Effector CD8-positive, alpha-beta T cell (primary cell): Measurements from ENCODE around the gene SRGAP1.
"Not testable (repeated sequence)": the region's sequence is repeated elsewhere in the genome, so short reads cannot be mapped to it uniquely, and the experiment has no call there.

Experiments used
- DNase-seq: peaks from one replicate; lab custom pipeline; 2025; lab: John Stamatoyannopoulos, UW

Gene SRGAP1

GRCh38 chr12:64007853-64008252 is 163.4 kb downstream of the SRGAP1 start:
- DNase-seq, result no peak

DNA sequence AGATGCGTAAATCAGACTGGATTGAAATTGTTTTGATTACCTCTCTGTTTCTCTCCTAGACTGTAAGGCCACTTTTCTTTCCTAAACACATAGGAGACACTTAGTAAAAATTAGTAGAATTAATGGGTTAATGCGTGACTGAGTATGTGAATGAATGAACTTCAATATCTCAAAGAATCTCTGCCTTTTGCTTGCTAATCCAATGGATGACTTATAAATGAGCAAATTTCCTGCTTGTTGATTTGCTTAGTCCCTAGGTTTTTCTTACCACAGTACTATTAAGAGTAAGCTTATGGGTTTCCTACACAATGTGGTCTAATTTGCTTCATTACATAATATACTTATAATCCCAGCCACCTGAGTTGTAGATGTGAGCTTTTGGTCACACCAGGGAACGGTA is 164.1 kb downstream of the SRGAP1 start:
- no peak for DNase-seq

GRCh38 chr12:64009321-64010068 is 165.0 kb downstream of the SRGAP1 start:
- DNase-seq, result no peak

- DNase-seq, result no peak
Observed at GRCh38 chr12:64010069-64010686, 165.7 kb downstream of the SRGAP1 start.

GRCh38 chr12:64016521-64016920 is 172.0 kb downstream of the SRGAP1 start:
- DNase-seq, result no peak

- DNase-seq, result not testable (repeated sequence)
Observed at GRCh38 chr12:64018116-64018515, 173.6 kb downstream of the SRGAP1 start.

GRCh38 chr12:64018524-64018923 is 174.0 kb downstream of the SRGAP1 start:
- DNase-seq, result no peak

DNA sequence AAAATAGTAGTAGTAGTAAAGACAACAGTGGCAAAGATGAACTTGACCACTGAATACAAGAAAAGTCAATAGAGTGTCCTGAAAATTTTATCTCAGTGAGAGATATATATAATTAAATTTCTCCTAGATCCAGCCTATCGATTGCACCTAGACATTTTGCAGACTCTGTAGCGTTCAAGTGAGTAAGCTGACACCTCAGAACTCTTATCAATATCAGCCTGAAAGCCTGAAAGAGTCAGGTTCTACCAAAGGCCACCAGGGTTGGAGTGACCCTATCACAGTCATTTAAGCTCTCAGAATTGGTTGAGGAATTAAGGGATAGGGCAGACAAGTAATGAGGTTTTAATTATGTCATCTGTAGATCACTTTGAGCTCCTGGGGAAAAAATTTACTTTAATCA is 174.6 kb downstream of the SRGAP1 start:
- no peak for DNase-seq

GRCh38 chr12:64019654-64020053 is 175.2 kb downstream of the SRGAP1 start:
- no peak for DNase-seq

DNA sequence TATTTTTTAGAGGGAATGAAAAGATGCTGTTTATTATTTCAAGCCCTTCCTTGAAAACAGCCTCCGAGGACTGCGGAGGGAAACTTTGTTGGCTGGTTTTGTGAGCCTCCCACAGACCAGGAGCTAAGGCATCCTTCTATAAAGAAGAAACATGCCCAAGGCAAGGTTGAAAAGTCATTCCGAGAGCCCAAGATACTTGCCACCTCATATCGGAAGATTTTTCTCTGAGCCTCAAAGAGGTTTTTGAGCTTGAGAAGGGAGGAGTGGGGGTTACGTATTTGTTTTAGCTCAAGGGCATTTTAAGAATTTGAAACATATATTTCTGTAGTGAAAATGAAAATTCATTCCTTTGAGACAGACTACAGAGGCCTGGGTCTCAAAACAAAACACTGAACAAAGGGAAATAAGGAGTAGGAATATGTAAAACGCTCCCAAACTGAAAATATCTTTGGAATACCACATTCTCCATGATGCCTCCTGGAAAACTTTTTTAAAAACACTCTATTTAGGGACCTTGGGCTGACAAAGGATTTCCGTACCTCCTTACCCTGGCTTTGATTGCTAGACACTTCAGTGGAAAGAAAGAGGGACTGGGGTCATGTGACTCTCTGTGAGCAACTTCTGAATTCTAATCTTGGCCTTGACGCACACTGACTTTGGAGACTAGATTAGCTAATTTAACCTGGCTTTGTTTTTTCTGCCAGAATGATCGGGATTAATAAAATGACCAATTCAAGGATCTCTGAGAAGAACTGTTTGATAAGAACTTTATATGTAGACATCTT is 180.9 kb downstream of the SRGAP1 start:
- DNase-seq, result no peak

GRCh38 chr12:64027311-64027710 is 182.8 kb downstream of the SRGAP1 start:
- DNase-seq, result no peak

DNA sequence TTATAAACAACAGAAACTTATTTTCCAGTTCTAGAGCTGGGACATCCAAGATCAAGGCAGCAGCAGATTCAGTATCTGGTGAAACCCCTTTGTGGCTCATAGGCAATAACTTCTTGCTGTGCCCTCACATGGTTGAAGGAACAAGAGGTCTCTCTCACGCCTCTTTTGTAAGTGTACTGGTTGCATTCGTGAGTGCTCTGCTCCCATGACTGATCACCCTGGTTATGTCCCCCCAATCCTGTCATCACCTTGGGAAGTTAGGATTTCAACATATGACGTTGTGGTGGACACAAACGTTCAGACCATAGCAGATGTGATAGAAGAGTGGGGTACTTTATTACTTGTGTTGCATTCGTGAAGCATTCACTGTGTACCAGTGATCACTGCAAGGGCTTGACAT is 184.0 kb downstream of the SRGAP1 start:
- no peak for DNase-seq

DNA sequence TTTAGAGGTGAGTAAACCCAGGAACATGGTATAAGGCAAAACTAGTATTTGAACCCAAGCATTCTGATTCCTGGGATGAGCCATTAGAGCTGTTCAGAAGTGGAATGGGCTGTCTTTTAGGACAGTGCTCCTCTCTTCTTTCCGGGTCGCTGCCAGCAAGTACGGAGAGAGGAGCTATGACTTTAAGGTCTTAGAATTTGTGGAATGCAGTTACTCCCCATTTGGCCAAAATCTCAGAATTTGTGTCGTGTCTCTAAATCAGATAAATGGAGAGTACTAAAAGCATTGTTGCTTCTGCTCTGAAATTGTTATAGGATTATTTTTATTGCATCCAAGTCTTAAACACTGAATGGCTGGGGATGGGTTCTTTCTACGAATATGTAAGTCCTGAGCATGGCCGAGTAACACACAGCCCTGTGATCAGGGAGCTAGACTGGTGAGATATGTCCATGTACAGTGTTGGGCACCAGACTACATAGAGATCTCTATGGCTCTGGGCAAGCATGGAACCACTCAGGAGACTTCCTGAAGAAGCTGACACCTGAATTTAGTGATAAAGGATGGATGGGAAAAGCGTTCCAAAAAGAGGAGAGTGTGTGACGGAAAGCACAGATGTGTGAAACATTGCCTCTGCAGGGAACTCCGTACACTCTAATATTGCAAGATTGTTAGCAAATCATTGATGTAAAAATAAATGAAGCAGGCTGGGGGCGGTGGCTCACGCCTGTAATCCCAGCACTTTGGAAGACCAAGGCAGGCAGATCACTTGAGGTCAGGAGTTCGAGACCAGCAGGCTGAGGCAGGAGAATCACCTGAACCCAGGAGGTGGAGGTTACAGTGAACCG is 184.7 kb downstream of the SRGAP1 start:
- DNase-seq, result no peak

DNA sequence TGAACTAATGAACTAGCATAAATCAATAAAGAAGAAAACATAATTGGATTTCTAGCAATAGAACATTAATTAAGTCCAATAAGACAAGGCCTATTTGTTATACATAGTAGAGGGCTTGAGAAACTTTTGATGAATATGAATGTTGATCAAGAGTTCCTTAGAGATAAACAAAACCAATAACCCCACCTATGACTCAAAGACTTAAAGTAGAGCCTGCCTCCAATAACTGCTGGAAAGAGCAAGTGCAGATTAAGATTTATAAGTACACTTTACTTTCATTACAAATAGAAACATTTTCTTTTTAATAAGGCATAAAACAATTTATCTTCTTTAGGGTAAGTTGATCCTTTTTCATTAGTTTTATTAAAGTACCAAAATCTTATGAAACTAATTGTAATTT is 185.7 kb downstream of the SRGAP1 start:
- no peak for DNase-seq

DNA sequence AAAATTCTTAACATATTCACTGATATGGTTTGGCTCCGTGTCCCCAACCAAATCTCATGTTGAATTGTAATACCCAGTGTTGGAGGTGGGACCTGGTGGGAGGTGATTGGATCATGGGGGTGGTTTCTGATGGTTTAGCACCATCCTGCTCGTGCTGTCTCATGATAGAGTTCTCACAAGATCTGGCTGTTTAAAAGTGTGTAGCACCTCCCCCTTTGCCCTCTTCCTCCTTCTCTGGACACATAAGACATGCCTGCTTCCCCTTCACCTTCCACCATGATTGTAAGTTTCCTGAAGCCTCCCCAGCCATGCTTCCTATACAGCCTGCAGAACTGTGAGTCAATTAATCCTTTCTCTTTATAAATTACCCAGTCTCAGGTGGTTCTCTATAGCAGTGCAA is 189.6 kb downstream of the SRGAP1 start:
- DNase-seq, result not testable (repeated sequence)

GRCh38 chr12:64034901-64035576 is 190.5 kb downstream of the SRGAP1 start:
- no peak for DNase-seq

DNA sequence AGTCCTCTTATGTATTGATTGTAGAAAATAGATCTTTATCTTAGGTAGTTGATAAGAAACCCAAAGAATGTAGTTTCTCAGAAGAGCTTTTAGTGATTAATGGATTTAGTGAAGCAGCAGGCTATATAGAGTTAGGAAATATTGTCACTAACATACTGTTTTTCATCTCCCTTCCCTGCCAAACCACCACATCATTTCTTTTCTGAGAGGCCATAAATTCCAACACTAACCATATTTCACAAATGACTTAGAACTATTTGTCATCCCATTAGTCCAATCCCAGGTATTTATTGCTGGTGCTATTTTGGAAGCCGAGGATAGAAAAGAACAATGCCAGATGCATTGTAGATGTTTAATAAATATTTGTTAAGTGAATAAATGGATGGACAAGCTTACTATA is 191.9 kb downstream of the SRGAP1 start:
- no peak for DNase-seq

GRCh38 chr12:64039281-64039871 is 194.9 kb downstream of the SRGAP1 start:
- DNase-seq, result no peak

GRCh38 chr12:64042911-64043310 is 198.4 kb downstream of the SRGAP1 start:
- DNase-seq, result no peak

GRCh38 chr12:64044191-64044590 is 199.7 kb downstream of the SRGAP1 start:
- DNase-seq, result no peak

- no peak for DNase-seq
Observed at GRCh38 chr12:64051057-64051456, 206.6 kb downstream of the SRGAP1 start.
